DOHH2 (cell line): ENCODE results near the gene MTHFSD.

Experiments
- H3F3A ChIP-seq: fragments of 200-600 bp; sonication (generic), shearing (Covaris generic); 2 replicates; pipeline ENCODE4 v1.6.0; 2016; ENCODE audit warnings: antibody characterized with exemption, mild to moderate bottlenecking; ENCODE audit not compliant: control insufficient read depth, insufficient read depth
- H3K27ac ChIP-seq: fragments of 200-600 bp; sonication (generic); 2 replicates; pipeline ENCODE4 v1.5.1; 2014; ENCODE audit warnings: low read depth, mild to moderate bottlenecking, low read length, moderate library complexity
- H3K27me3 ChIP-seq: fragments of 200-600 bp; sonication (generic); 2 replicates; pipeline ENCODE4 v1.6.1; 2014; ENCODE audit warnings: mild to moderate bottlenecking, low read length, mixed read lengths; ENCODE audit not compliant: control insufficient read depth
- H3K36me3 ChIP-seq: fragments of 200-600 bp; sonication (generic); 2 replicates; pipeline ENCODE4 v1.6.1; 2014; ENCODE audit warnings: mild to moderate bottlenecking, low read length, moderate library complexity, mixed read lengths; ENCODE audit not compliant: control insufficient read depth
- H3K4me1 ChIP-seq: fragments of 200-600 bp; sonication (generic); 2 replicates; pipeline ENCODE4 v1.6.1; 2014; ENCODE audit warnings: mild to moderate bottlenecking, low read length, mixed read lengths; ENCODE audit not compliant: control insufficient read depth
- H3K4me2 ChIP-seq: fragments of 200-600 bp; sonication (generic); 2 replicates; pipeline ENCODE4 v1.6.0; 2014; ENCODE audit warnings: mild to moderate bottlenecking, low read length, moderate library complexity
- H3K4me3 ChIP-seq: fragments of 200-600 bp; sonication (generic); 2 replicates; pipeline ENCODE4 v1.5.1; 2014; ENCODE audit warnings: mild to moderate bottlenecking, low read length, mixed read lengths
- H3K79me2 ChIP-seq: fragments of 200-600 bp; sonication (generic); 2 replicates; pipeline ENCODE4 v1.6.1; 2014; ENCODE audit warnings: mild to moderate bottlenecking, low read length, mixed read lengths; ENCODE audit not compliant: control insufficient read depth
- H3K9me2 ChIP-seq: fragments of 200-600 bp; sonication (generic); replicated peaks from 2 replicates; pipeline ENCODE4 v1.6.1; 2014; ENCODE audit warnings: mild to moderate bottlenecking, low read length, mixed read lengths; ENCODE audit not compliant: control insufficient read depth
- H3K9me3 ChIP-seq: fragments of 200-600 bp; sonication (generic); 2 replicates; pipeline ENCODE4 v1.6.1; 2014; ENCODE audit warnings: antibody characterized with exemption, low read length, mixed read lengths; ENCODE audit not compliant: control insufficient read depth, insufficient read depth
- H4K20me1 ChIP-seq: fragments of 200-600 bp; sonication (generic); 2 replicates; pipeline ENCODE4 v1.6.0; 2014; ENCODE audit warnings: low read depth, mild to moderate bottlenecking, antibody characterized with exemption, low read length, moderate library complexity; ENCODE audit not compliant: control insufficient read depth, insufficient read depth
- EZH2phosphoT487 ChIP-seq: fragments of 200-600 bp; sonication (generic); IDR thresholded peaks from 2 replicates; pipeline ENCODE4 v1.6.1; 2017; ENCODE audit warnings: borderline replicate concordance, mild to moderate bottlenecking, antibody characterized with exemption, low read length, moderate library complexity, mixed read lengths
- TF ChIP-seq, protein P1 (sequence below): fragments of 200-600 bp; sonication (generic); IDR thresholded peaks from one replicate; pipeline ENCODE4 v1.5.1; 2014; ENCODE audit warnings: antibody characterized with exemption, mild to moderate bottlenecking, low read depth, low read length; ENCODE audit not compliant: poor library complexity, severe bottlenecking

Gene MTHFSD

DNA sequence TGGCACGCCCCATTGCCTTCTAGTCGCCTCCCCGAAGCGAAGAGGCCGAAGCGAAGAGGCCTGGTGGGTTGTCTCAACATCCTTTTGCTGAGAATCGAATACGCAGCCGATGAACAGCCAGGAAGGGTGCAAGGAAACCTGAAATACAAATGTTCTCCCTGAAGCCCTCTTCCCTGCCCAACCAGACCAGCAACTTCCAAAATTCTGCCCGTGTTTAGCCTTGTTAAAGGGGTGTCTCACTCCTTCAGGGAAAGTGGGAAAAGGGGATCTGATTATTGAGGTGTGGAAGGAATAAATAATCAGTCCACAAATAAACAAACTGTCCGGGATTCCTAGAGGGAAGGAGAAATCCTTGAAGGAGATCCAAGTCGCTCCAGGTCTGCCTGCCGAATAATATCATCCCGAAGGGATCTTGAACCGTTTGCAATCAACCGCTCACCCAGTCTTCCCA lies 10.2 kb upstream of the MTHFSD start:
- Histone ChIP-seq H3K27ac (no peak overlapping the region), H3K4me3 (no peak overlapping the region), H3K9me3 (no peaks in the 10 kb centered on the region), H3K4me1 (peaks cover 12% of the 10 kb centered on the region), H3F3A (no peaks in the 10 kb centered on the region), H3K36me3 (no peaks in the 10 kb centered on the region), H3K4me2 (no peak overlapping the region), H3K79me2 (no peaks in the 10 kb centered on the region), H3K9me2 (no peaks in the 10 kb centered on the region), H4K20me1 (no peaks in the 10 kb centered on the region), H3K27me3 (peaks cover 12% of the 10 kb centered on the region)
- no peak for TF ChIP-seq EZH2phosphoT487
- TF ChIP-seq, protein P1, sequence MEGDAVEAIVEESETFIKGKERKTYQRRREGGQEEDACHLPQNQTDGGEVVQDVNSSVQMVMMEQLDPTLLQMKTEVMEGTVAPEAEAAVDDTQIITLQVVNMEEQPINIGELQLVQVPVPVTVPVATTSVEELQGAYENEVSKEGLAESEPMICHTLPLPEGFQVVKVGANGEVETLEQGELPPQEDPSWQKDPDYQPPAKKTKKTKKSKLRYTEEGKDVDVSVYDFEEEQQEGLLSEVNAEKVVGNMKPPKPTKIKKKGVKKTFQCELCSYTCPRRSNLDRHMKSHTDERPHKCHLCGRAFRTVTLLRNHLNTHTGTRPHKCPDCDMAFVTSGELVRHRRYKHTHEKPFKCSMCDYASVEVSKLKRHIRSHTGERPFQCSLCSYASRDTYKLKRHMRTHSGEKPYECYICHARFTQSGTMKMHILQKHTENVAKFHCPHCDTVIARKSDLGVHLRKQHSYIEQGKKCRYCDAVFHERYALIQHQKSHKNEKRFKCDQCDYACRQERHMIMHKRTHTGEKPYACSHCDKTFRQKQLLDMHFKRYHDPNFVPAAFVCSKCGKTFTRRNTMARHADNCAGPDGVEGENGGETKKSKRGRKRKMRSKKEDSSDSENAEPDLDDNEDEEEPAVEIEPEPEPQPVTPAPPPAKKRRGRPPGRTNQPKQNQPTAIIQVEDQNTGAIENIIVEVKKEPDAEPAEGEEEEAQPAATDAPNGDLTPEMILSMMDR = no peak

- Histone ChIP-seq H3K36me3 (no peaks in the 10 kb centered on the region), H3K27me3 (peaks cover 12% of the 10 kb centered on the region), H3K9me2 (no peaks in the 10 kb centered on the region), H4K20me1 (no peaks in the 10 kb centered on the region), H3K79me2 (no peaks in the 10 kb centered on the region), H3K4me2 (peak overlapping the region; percentile 56), H3K4me1 (peaks cover 12% of the 10 kb centered on the region), H3K27ac (no peak overlapping the region), H3K9me3 (no peaks in the 10 kb centered on the region), H3F3A (no peaks in the 10 kb centered on the region), H3K4me3 (peak overlapping the region; percentile 46)
- peak; percentile 37; the same call in 1 of the 2 replicates for TF ChIP-seq EZH2phosphoT487
- TF ChIP-seq, protein P1 = peak; percentile 98
Measured at GRCh38 chr16:86563469-86564345, 8.7 kb upstream of the MTHFSD start.

GRCh38 chr16:86562356-86562755 lies 7.3 kb upstream of the MTHFSD start:
- Histone ChIP-seq H3K9me2 (no peaks in the 10 kb centered on the region), H3K9me3 (no peaks in the 10 kb centered on the region), H3K79me2 (no peaks in the 10 kb centered on the region), H3K27me3 (peaks cover 12% of the 10 kb centered on the region), H3K4me1 (peaks cover 12% of the 10 kb centered on the region), H3K4me3 (no peak overlapping the region), H3F3A (no peaks in the 10 kb centered on the region), H3K4me2 (no peak overlapping the region), H3K27ac (no peak overlapping the region), H3K36me3 (no peaks in the 10 kb centered on the region), H4K20me1 (no peaks in the 10 kb centered on the region)
- TF ChIP-seq, protein P1 = no peak
- TF ChIP-seq EZH2phosphoT487 = no peak
